HCT116 (cell line): Measurements from ENCODE around the gene HELZ2.

ENCODE experiments used
- ATF3 ChIP-seq: IDR thresholded peaks from 2 replicates; pipeline ENCODE4 v1.6.1; 2012
- CTCF ChIP-seq, 3 experiments: fragments of 200-600 bp in 1 of 3; sonication (generic) in 1 of 3; IDR thresholded peaks in 2 of 3; conservative IDR thresholded peaks in 1 of 3; 2 replicates each; pipeline ENCODE4 v1.5.1; 2012 to 2017; ENCODE audit warnings: low read depth in 2 of 3, low read length in 2 of 3, antibody characterized with exemption in 1 of 3, borderline replicate concordance in 1 of 3, control low read depth in 1 of 3, mild to moderate bottlenecking in 1 of 3, mixed read lengths in 1 of 3, mixed run types in 1 of 3, moderate library complexity in 1 of 3; ENCODE audit not compliant: insufficient read depth in 1 of 3
- REST ChIP-seq: IDR thresholded peaks from 2 replicates; pipeline ENCODE4 v1.6.1; 2012; ENCODE audit warnings: low read depth
- ZNF274 ChIP-seq: fragments of 200-500 bp; sonication (Bioruptor generic); IDR thresholded peaks from 2 replicates; pipeline ENCODE4 v1.6.1; 2014; ENCODE audit warnings: mild to moderate bottlenecking, low read depth, low read length, inconsistent platforms

- TF ChIP-seq CTCF (IDR thresholded peaks at IDR 0.05 in 2 of 3, conservative IDR thresholded peaks at IDR 0.05 in 1 of 3; ENCODE audit: borderline replicate concordance in 1 of 3, insufficient read depth in 1 of 3, low read depth in 2 of 3, low read length in 2 of 3) (no peak), ATF3 (no peak), ZNF274 (no peak), REST (no peak)
Measured at GRCh38 chr20:63568170-63568981, 5.7 kb downstream of the HELZ2 start.
